RPMI7951 (cell line): Measurements from ENCODE around the gene ZNF451. TPM values are rescaled to one million over a fixed set of nuclear protein-coding genes. Genes with fewer than 3 reads are reported as not detected.

ENCODE experiments used
- DNase-seq: peaks from one replicate; pipeline ENCODE4 v3.0.0-alpha.2; 2012; ENCODE audit warnings: low read depth
- total RNA-seq: library from RNA; depleted of rRNA; stranded (reverse); fragments of >200 nt; shearing (Covaris generic); gene quantifications from 2 replicates; pipeline ENCODE4 v1.2.3, GENCODE V29; 2014; rRNA removed

Gene ZNF451
- total RNA-seq, 1 experiment from 2014 or later = 52.4 TPM

DNA sequence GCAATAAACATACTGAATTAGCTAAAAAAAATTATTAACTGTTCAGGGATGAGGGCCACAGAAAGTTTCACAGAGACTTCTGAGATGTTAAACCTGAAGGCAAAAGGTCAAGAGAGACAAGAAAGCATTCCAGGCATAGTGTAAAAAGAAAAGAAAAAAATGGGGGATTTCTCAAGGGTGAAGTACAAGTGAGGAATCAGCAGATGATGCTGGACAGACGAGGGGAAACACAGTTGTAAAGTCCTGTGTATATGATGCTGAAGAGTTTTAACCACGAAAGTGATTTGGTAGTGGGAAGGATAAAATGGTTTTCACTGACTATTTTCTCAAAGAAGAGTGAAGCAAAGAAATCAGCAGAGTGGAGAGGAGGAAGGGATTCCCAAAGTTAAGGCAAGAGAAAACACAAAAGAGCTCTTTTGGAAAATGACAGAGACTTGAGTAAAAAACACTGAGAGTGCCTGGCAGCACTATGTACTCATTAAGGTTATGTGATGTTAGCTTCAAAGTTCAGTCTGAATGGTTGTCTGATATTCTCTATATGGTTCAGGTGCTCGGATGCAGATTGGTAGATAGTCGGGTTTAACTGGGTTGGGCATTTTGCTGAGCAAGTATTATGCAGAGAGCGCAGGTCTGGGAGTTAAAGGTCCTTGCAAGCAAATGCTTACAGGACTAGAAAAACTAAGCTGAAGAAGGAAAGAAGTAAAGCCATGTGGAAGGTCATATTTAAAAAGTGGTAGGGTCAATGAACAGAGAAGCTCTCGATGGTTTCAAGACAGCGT, 115.8 kb downstream of the ZNF451 start:
- DNase-seq = no peak

DNA sequence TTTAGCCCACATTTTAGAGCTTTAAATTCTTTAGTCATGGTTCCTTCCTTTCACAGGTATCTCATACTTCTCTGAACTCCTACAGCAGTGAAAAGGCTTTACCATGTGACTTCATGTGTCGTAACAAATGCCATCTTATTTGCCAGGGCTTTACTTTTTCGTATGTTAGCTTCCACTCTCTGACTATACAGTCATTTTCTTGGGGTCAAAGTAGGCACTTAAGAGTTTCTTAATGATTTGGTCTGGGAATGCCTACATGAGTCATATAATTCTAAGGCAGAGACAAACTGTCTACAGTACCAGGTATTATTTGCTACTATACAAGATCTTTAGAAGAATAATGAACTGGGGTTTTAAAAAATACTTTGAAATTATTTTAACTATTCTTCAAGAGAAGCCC, 117.2 kb downstream of the ZNF451 start:
- DNase-seq = peak; percentile 49

DNA sequence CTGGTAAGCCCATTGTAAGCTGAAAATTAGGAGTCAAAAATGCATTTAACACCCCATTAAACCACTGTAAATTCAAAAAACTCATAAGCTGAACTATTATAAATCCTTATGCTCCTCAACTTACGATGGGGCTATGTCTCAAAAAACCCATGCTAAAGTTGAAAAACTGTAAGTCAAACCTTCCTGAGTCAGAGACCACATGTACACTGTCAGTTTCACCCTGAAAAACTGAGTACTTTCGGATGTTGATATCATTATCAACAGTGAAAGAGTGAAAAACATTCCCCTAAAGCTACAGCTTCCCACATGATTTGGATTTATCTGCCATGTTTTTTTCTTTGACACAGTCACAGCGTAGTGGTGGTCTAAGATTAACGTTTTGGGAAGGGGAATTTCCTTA, 117.9 kb downstream of the ZNF451 start:
- DNase-seq = no peak

DNA sequence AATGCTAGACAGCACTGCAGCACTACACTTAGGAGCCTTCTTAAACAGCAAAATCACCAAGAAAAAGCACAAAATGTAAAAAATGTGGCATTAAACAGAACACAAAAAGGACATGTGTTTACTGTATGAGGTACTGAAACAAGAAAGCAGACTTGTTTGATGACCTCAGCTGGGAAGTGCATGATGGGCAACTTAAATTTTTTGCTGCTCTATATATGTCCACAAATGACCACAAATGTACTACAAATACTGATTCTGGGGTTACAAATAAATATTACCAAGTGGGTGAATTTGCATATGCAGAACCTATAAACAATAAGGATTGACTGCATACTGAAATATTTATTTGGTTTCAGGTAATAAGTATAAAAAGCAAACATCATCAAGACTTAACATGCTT, 119.0 kb downstream of the ZNF451 start:
- DNase-seq = no peak

DNA sequence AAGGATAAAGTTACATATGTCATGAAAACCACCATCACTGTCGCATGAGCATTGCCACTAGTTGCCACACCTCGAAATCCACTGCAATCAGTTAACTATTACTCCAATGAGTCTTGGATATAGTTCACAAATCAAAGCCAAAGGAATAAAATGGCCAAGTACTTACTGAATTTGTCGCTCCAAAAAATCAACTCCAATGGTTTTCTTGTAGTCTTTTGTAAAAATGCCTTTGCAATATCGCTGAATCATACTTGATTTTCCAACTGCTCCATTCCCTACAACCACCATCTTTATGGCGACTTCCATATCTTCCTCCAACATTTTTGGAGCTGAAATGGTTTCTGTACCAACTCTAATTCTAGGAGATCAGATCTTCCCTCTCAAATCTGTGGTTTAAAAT, 120.1 kb downstream of the ZNF451 start:
- DNase-seq = no peak

DNA sequence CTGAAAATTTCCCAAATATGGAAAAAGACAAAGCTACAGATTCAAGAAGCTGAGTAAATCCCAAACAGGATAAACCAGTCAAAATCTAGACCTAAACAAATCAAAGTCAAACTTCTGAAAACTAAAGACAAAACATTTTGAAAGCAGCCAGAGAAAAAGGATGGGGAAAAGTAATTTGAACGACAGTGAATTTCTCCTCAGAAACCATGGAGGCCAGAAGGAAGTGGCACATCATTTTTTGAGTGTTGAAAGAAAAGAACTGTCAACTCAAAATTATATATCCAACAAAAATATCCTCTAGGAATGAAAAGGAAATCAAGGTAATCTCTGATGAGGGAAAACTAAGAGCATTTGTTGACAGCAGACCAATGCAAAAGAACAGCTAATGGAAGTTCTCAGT, 125.3 kb downstream of the ZNF451 start:
- no peak for DNase-seq

DNA sequence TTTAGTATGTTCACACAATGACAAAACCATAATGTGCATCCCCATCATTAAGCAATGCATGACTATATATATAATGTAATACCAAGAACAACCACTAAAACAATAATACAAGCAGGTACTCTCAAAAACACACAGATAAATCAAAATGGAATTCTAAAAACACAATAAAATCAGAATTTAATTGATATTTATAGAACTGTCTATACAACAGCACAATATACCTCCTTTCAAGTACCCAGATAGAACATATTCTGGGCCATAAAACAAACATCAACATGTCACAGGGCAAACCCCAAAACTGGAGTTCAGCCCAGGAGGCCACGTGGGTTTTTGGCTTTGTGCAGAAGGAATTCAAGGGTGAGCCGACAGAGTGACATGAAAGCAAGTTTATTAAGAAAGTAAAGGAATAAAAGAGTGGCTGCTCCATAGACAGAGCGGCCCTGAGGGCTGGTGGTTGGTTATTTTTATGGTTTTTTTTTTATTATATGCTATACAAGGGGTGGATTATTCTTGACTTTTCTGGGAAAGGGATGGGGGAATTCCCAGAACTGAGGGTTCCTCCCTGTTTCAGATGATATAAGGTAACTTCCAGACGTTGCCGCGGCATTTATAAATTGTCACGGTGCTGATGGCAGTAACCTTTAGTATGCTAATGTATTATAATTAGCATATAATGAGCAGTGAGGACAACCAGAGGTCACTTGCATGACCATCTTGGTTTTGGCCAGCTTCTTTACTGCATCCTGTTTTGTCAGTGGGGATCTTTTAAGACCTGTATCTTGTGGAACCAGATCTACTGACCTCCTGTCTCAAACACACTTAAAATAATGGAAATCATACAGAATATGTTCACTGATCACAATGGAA, 126.5 kb downstream of the ZNF451 start:
- DNase-seq = peak; percentile 72

DNA sequence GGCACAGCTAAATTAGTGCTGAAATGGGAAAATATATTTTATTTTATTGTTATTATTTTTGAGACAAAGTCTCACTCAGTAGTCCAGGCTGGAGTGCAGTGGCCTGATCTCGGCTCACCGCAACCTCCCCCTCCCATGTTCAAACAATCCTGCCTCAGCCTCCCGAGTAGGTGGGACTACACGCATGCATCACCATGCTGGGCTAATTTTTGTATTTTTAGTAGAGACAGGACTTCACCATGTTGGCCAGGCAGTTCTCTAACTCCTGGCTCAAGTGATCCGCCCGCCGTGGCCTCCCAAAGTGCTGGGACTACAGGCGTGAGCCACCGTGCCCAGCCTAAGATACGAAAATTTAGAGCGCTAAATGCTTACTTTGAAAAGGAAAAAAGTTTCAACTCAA, 127.3 kb downstream of the ZNF451 start:
- no peak for DNase-seq

Other genes with a start within 250 kb of the ZNF451 start
- gene BEND6, start 135.1 kb upstream of the ZNF451 start, total RNA-seq = 21.6 and 24.6 TPM in 2 replicates
- gene KIAA1586, start 43.5 kb upstream of the ZNF451 start, total RNA-seq = 22.8 and 27.6 TPM in 2 replicates
- 14.8 and 18.3 TPM in 2 replicates for gene BAG2, start 82.1 kb downstream of the ZNF451 start, total RNA-seq
- 42.8 and 51.2 TPM in 2 replicates for gene RAB23, start 132.1 kb downstream of the ZNF451 start, total RNA-seq
- gene PRIM2, start 227.4 kb downstream of the ZNF451 start, total RNA-seq = 51.2 and 60.8 TPM in 2 replicates